Measurements from ENCODE around the gene CFAP70.
"Not testable (repeated sequence)": the region's sequence is repeated elsewhere in the genome, so short reads cannot be mapped to it uniquely, and the experiment has no call there.

Gene CFAP70

GRCh38 chr10:73338801-73339368, 19.8 kb downstream of the CFAP70 start:
- no peak for DNase-seq

- no peak for DNase-seq
Observed at GRCh38 chr10:73333202-73333601, 25.5 kb downstream of the CFAP70 start.

GRCh38 chr10:73332379-73332778, 26.3 kb downstream of the CFAP70 start:
- no peak for DNase-seq

- not testable (repeated sequence) for DNase-seq
Observed at GRCh38 chr10:73328523-73328922, 30.1 kb downstream of the CFAP70 start.

- DNase-seq, result not testable (repeated sequence)
Observed at GRCh38 chr10:73325290-73325689, 33.4 kb downstream of the CFAP70 start.

- DNase-seq, result not testable (repeated sequence)
Observed at GRCh38 chr10:73323582-73323981, 35.1 kb downstream of the CFAP70 start.

GRCh38 chr10:73310475-73310874, 48.2 kb downstream of the CFAP70 start:
- no peak for DNase-seq

GRCh38 chr10:73307203-73307800, 51.4 kb downstream of the CFAP70 start:
- no peak for DNase-seq

- no peak for DNase-seq
Observed at GRCh38 chr10:73306171-73306708, 52.4 kb downstream of the CFAP70 start.

GRCh38 chr10:73296946-73297345, 61.7 kb downstream of the CFAP70 start:
- DNase-seq, result no peak

- DNase-seq, result no peak
Observed at GRCh38 chr10:73293461-73293860, 65.2 kb downstream of the CFAP70 start.

GRCh38 chr10:73289958-73290357, 68.7 kb downstream of the CFAP70 start:
- no peak for DNase-seq

GRCh38 chr10:73287441-73287840, 71.2 kb downstream of the CFAP70 start:
- DNase-seq, result peak; percentile 70

GRCh38 chr10:73281097-73281496, 77.6 kb downstream of the CFAP70 start:
- DNase-seq, result no peak

GRCh38 chr10:73264423-73264822, 94.2 kb downstream of the CFAP70 start:
- DNase-seq, result no peak

- DNase-seq, result peak; percentile 26
Observed at GRCh38 chr10:73263693-73264347, 94.8 kb downstream of the CFAP70 start.

- no peak for DNase-seq
Observed at GRCh38 chr10:73262880-73263555, 95.6 kb downstream of the CFAP70 start.

GRCh38 chr10:73262105-73262730, 96.4 kb downstream of the CFAP70 start:
- no peak for DNase-seq

- no peak for DNase-seq
Observed at GRCh38 chr10:73261362-73261995, 97.2 kb downstream of the CFAP70 start.

GRCh38 chr10:73258612-73259011, 100.1 kb downstream of the CFAP70 start:
- DNase-seq, result not testable (repeated sequence)

- DNase-seq, result no peak
Observed at GRCh38 chr10:73253225-73253555, 105.5 kb downstream of the CFAP70 start.

GRCh38 chr10:73252445-73253224, 106.0 kb downstream of the CFAP70 start, which contains the start of gene MRPS16:
TSS of gene MRPS16 (minus strand) at chr10:73252644. CDS start at chr10:73252482, 162 bp downstream.
- peak; percentile 94 for DNase-seq
